H1 (cell line): Measurements from ENCODE around the gene APC2. TPM values are rescaled to one million over a fixed set of nuclear protein-coding genes. Genes with fewer than 3 reads are reported as not detected.

Experiments used
- CTCF ChIA-PET: fragments of 300-600 bp; sonication (Branson Sonifier 250); formaldehyde crosslinking; loops from one replicate; lab custom pipeline; 2021; ENCODE audit not compliant: partially characterized antibody; lab: Charles Lee
- POLR2A ChIA-PET: fragments of 300-600 bp; sonication (Branson Sonifier 250); formaldehyde crosslinking; loops from one replicate; lab custom pipeline; 2021; ENCODE audit warnings: inconsistent platforms; ENCODE audit not compliant: partially characterized antibody; lab: Charles Lee
- DNase-seq, 2 experiments: peaks; one replicate each; pipeline versions ENCODE4 v3.0.0 to v3.0.0-alpha.2; 2010 to 2022; ENCODE audit warnings: low spot score in 2 of 2, low read depth in 1 of 2, mixed read lengths in 1 of 2
- FAIRE-seq: peaks from 2 replicates; lab custom pipeline; 2011; peaks lifted over from hg19 to GRCh38; lab: Jason Lieb, UNC
- H2AFZ ChIP-seq: 2 replicates; pipeline ENCODE4 v1.8.1; 2012; ENCODE audit warnings: low read length, inconsistent platforms
- H2AK5ac ChIP-seq: 2 replicates; pipeline ENCODE4 v1.6.1; 2013; ENCODE audit warnings: low read depth, low read length
- H2BK120ac ChIP-seq: replicated peaks from 2 replicates; pipeline ENCODE3; 2013; ENCODE audit warnings: low read depth, low read length, inconsistent platforms
- H2BK12ac ChIP-seq: 2 replicates; pipeline ENCODE4 v1.6.1; 2013; ENCODE audit warnings: low read depth, low read length
- H2BK15ac ChIP-seq: 2 replicates; pipeline ENCODE4 v1.6.1; 2013; ENCODE audit warnings: low read length
- H2BK20ac ChIP-seq: 2 replicates; pipeline ENCODE4 v1.6.1; 2013; ENCODE audit warnings: low read length
- H2BK5ac ChIP-seq: 2 replicates; pipeline ENCODE4 v1.6.1; 2013; ENCODE audit warnings: low read depth, low read length
- H3K14ac ChIP-seq: 2 replicates; pipeline ENCODE4 v1.6.1; 2013; ENCODE audit warnings: inconsistent platforms; ENCODE audit not compliant: insufficient read length
- H3K18ac ChIP-seq: 2 replicates; pipeline ENCODE4 v1.6.1; 2013; ENCODE audit warnings: low read length; ENCODE audit errors: extremely low read depth
- H3K23ac ChIP-seq: 2 replicates; pipeline ENCODE4 v1.6.1; 2013; ENCODE audit warnings: inconsistent platforms; ENCODE audit not compliant: insufficient read length
- H3K23me2 ChIP-seq: 2 replicates; pipeline ENCODE4 v1.6.1; 2013; ENCODE audit warnings: low read depth, low read length
- H3K27ac ChIP-seq: 2 replicates; pipeline ENCODE4 v1.6.1; 2011; ENCODE audit warnings: low read depth, low read length, inconsistent platforms
- H3K27me3 ChIP-seq, 4 experiments: replicated peaks in 1 of 4; 1 replicate in 1 of 4; 2 replicates in 3 of 4; pipeline versions ENCODE4 v1.6.1 to v1.8.1; 2011 to 2013; ENCODE audit warnings: low read length in 3 of 4, mild to moderate bottlenecking in 3 of 4, inconsistent platforms in 2 of 4, mixed read lengths in 2 of 4, moderate library complexity in 1 of 4; ENCODE audit not compliant: control insufficient read depth in 3 of 4, insufficient read depth in 3 of 4; ENCODE audit errors: extremely low read depth in 1 of 4
- H3K36me3 ChIP-seq, 4 experiments: 2 replicates each; pipeline versions ENCODE4 v1.6.1 to v1.8.1; 2011 to 2013; ENCODE audit warnings: mild to moderate bottlenecking in 4 of 4, low read length in 3 of 4, moderate library complexity in 2 of 4, control low read depth in 1 of 4, inconsistent platforms in 1 of 4; ENCODE audit not compliant: insufficient read depth in 4 of 4, control insufficient read depth in 2 of 4
- H3K4ac ChIP-seq: replicated peaks from 2 replicates; pipeline ENCODE3; 2013; ENCODE audit warnings: low read length, low read depth, mixed read lengths, inconsistent platforms; ENCODE audit not compliant: insufficient read length
- H3K4me1 ChIP-seq, 4 experiments: replicated peaks in 1 of 4; 1 replicate in 1 of 4; 2 replicates in 3 of 4; pipeline versions ENCODE4 v1.6.1 to v1.8.1; 2011 to 2013; ENCODE audit warnings: low read length in 3 of 4, inconsistent platforms in 2 of 4, mixed read lengths in 1 of 4; ENCODE audit not compliant: insufficient read depth in 4 of 4, control insufficient read depth in 3 of 4
- H3K4me2 ChIP-seq, 2 experiments: 2 replicates each; pipeline versions ENCODE4 v1.6.1 to v1.8.1; 2011 to 2013; ENCODE audit warnings: low read depth in 2 of 2, low read length in 2 of 2, control low read depth in 1 of 2, inconsistent platforms in 1 of 2, mild to moderate bottlenecking in 1 of 2; ENCODE audit not compliant: insufficient read depth in 1 of 2
- H3K4me3 ChIP-seq, 4 experiments: fragments of 200-600, 300-600 bp in 1 of 4; sonication (generic), shearing (Covaris generic), sonication (Bioruptor Twin) in 1 of 4; 2 replicates each; pipeline versions ENCODE4 v1.5.1 to v1.8.1; 2011 to 2016; ENCODE audit warnings: low read length in 4 of 4, low read depth in 3 of 4, control low read depth in 2 of 4, inconsistent platforms in 2 of 4, mild to moderate bottlenecking in 2 of 4, mixed read lengths in 1 of 4, moderate library complexity in 1 of 4; ENCODE audit not compliant: insufficient read depth in 2 of 4; ENCODE audit errors: extremely low read depth in 1 of 4
- H3K56ac ChIP-seq: replicated peaks from 2 replicates; pipeline ENCODE3; 2013; ENCODE audit warnings: low read depth, mild to moderate bottlenecking, mixed read lengths, low read length, inconsistent platforms; ENCODE audit not compliant: insufficient read length
- H3K79me1 ChIP-seq: 2 replicates; pipeline ENCODE4 v1.6.1; 2013; ENCODE audit warnings: low read depth, low read length, control low read depth
- H3K79me2 ChIP-seq, 2 experiments: 2 replicates each; pipeline versions ENCODE4 v1.6.1 to v1.8.1; 2012 to 2013; ENCODE audit warnings: low read length in 2 of 2, mild to moderate bottlenecking in 2 of 2, inconsistent platforms in 1 of 2; ENCODE audit not compliant: insufficient read depth in 2 of 2, control insufficient read depth in 1 of 2
- H3K9ac ChIP-seq, 4 experiments: replicated peaks in 1 of 4; 1 replicate in 1 of 4; 2 replicates in 3 of 4; pipeline versions ENCODE4 v1.6.1 to v1.8.1; 2011 to 2013; ENCODE audit warnings: low read depth in 3 of 4, low read length in 3 of 4, control low read depth in 2 of 4, mild to moderate bottlenecking in 2 of 4, moderate library complexity in 2 of 4, inconsistent platforms in 1 of 4; ENCODE audit errors: extremely low read depth in 1 of 4
- H3K9me3 ChIP-seq, 2 experiments: 2 replicates each; pipeline versions ENCODE4 v1.6.1 to v1.8.1; 2012 to 2013; ENCODE audit warnings: mild to moderate bottlenecking in 2 of 2, moderate library complexity in 2 of 2, control low read depth in 1 of 2, inconsistent platforms in 1 of 2, low read depth in 1 of 2, low read length in 1 of 2, mixed read lengths in 1 of 2; ENCODE audit not compliant: insufficient read depth in 2 of 2
- H4K20me1 ChIP-seq, 2 experiments: replicated peaks in 1 of 2; 2 replicates each; pipeline versions ENCODE3 to v1.8.1; 2011 to 2013; ENCODE audit warnings: inconsistent platforms in 2 of 2, low read length in 2 of 2, mild to moderate bottlenecking in 1 of 2; ENCODE audit not compliant: insufficient read depth in 2 of 2, control insufficient read depth in 1 of 2
- H4K5ac ChIP-seq: 2 replicates; pipeline ENCODE4 v1.6.1; 2013; ENCODE audit warnings: low read length, low read depth, mixed read lengths, inconsistent platforms; ENCODE audit not compliant: insufficient read length
- H4K8ac ChIP-seq: 2 replicates; pipeline ENCODE4 v1.8.0; 2013; ENCODE audit warnings: mild to moderate bottlenecking, moderate library complexity, low read length, inconsistent platforms; ENCODE audit not compliant: insufficient read depth; ENCODE audit errors: extremely low read depth
- H4K91ac ChIP-seq: replicated peaks from 2 replicates; pipeline ENCODE3; 2013; ENCODE audit warnings: low read length, mixed read lengths, inconsistent platforms; ENCODE audit not compliant: insufficient read length
- EGR1 ChIP-seq: IDR thresholded peaks from 2 replicates; pipeline ENCODE4 v1.6.1; 2011; ENCODE audit warnings: low read depth, low read length, borderline replicate concordance
- TEAD4 ChIP-seq: IDR thresholded peaks from 2 replicates; pipeline ENCODE4 v1.6.1; 2012; ENCODE audit warnings: low read depth, low read length, inconsistent platforms, mixed read lengths
- WGBS, 2 experiments: shearing (Covaris generic) in 1 of 2; methylation state at CpG; one replicate each; pipeline versions ENCODE4 v1.1.6 to v1.1.7; 2013 to 2015; ENCODE audit warnings: low lambda C conversion rate in 2 of 2, mixed read lengths in 2 of 2, inconsistent platforms in 1 of 2, low coverage in 1 of 2, missing lambda C conversion rate in 1 of 2; ENCODE audit not compliant: insufficient replicate concordance in 2 of 2, insufficient coverage in 1 of 2, insufficient read length in 1 of 2; ENCODE audit errors: extremely low coverage in 1 of 2, missing lambda C conversion rate in 1 of 2; 5-methylcytosine and 5-hydroxymethylcytosine counted together
- polyA plus RNA-seq, 7 experiments: library from polyadenylated mRNA; depleted of rRNA in 3 of 7; stranded (reverse) in 5 of 7; unstranded in 2 of 7; fragments of >200 nt in 5 of 7; fragments of 200-250 nt in 2 of 7; gene quantifications; 1 replicate in 5 of 7; 2 replicates in 1 of 7; 4 replicates in 1 of 7; pipeline versions ENCODE4 v1.2.1 to v1.2.3, GENCODE V29; 2011 to 2013; ENCODE audit warnings: missing spikeins in 2 of 7, mixed read lengths in 2 of 7
- total RNA-seq: library from RNA; stranded (reverse); fragmentation: NEBNext Ultra II Directional; extraction: Animal tissue kit (Norgen Biotek cat#: 25700); gene quantifications from 2 replicates; pipeline ENCODE4 v1.2.1, GENCODE V29; 2021
- TF ChIP-seq, protein P1 (sequence below), 3 experiments: IDR thresholded peaks; 1 replicate in 2 of 3; 2 replicates in 1 of 3; pipeline versions ENCODE4 v1.5.1 to v1.6.1; 2011; ENCODE audit warnings: low read length in 3 of 3, mild to moderate bottlenecking in 3 of 3, inconsistent platforms in 2 of 3, low read depth in 1 of 3, moderate library complexity in 1 of 3; ENCODE audit not compliant: insufficient read depth in 1 of 3; ENCODE audit errors: control extremely low read depth in 1 of 3

The APC2 gene
- total and polyA plus RNA-seq, 2 of the 8 experiments (the other 6 are each of a cell fraction or from before 2014, with no cell fraction given): 1.3 to 4.1 TPM

GRCh38 chr19:1422943-1423342 is 27.0 kb upstream of the APC2 start:
- Histone ChIP-seq H2BK20ac (no peak overlapping the region), H2BK15ac (no peak overlapping the region), H2AFZ (no peak overlapping the region), H2BK120ac (no peak overlapping the region), H3K4me3 (no peak overlapping the region), H3K36me3 (peaks cover 38 to 86% (median 70%) of the 10 kb centered on the region in 4 experiments), H2BK5ac (no peak overlapping the region), H4K20me1 (peaks cover 41 to 52% of the 10 kb centered on the region in 2 experiments), H2BK12ac (no peak overlapping the region), H3K27ac (no peak overlapping the region), H3K23me2 (no peaks in the 10 kb centered on the region), H3K27me3 (no peaks in the 10 kb centered on the region), H3K4ac (no peak overlapping the region), H4K8ac (peak overlapping the region; percentile 12; the same call in 1 of the 2 replicates), H3K4me1 (peaks cover 0 to 3% (median under 1%) of the 10 kb centered on the region in 4 experiments; a peak in 2 of 7 replicates), H3K79me2 (peaks cover 4 to 76% of the 10 kb centered on the region in 2 experiments), H2AK5ac (no peak overlapping the region), H3K4me2 (no peak overlapping the region), H3K9me3 (no peaks in the 10 kb centered on the region), H4K5ac (no peak overlapping the region), H3K79me1 (peaks cover 16% of the 10 kb centered on the region), H4K91ac (no peak overlapping the region)
- ChIA-PET POLR2A (interaction anchor here (0.7 to 2.6 kb wide), 10 partner anchors 10 to 154 kb away, joined by 3 to 12 read pairs (median 4); partner anchors contain the start of gene CIRBP), CTCF (interaction anchor here (0.9 kb wide), 1 partner anchor 14 kb away, joined by 3 read pairs; no protein-coding TSS in a partner anchor)
- WGBS, 2 experiments: 91% methylated on average over 24 of the region's 24 CpGs; no CpG with 5 or more reads in 1 of the 2 experiments
- DNase-seq (no peak), FAIRE-seq (no peak)
- peak; percentile 76 for TF ChIP-seq EGR1
- no peak for TF ChIP-seq TEAD4
- TF ChIP-seq, protein P1, sequence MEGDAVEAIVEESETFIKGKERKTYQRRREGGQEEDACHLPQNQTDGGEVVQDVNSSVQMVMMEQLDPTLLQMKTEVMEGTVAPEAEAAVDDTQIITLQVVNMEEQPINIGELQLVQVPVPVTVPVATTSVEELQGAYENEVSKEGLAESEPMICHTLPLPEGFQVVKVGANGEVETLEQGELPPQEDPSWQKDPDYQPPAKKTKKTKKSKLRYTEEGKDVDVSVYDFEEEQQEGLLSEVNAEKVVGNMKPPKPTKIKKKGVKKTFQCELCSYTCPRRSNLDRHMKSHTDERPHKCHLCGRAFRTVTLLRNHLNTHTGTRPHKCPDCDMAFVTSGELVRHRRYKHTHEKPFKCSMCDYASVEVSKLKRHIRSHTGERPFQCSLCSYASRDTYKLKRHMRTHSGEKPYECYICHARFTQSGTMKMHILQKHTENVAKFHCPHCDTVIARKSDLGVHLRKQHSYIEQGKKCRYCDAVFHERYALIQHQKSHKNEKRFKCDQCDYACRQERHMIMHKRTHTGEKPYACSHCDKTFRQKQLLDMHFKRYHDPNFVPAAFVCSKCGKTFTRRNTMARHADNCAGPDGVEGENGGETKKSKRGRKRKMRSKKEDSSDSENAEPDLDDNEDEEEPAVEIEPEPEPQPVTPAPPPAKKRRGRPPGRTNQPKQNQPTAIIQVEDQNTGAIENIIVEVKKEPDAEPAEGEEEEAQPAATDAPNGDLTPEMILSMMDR (IDR thresholded peaks at IDR 0.05; ENCODE audit: control extremely low read depth in 1 of 3, insufficient read depth in 1 of 3, low read depth in 1 of 3, low read length in 3 of 3): peak; percentile 9 to 49 (median 29); a peak in 3 of 4 replicates
- TF ChIP-seq, all 59 proteins: peak for 2
- H3K23ac ChIP-seq: no peak overlapping the region
- no peak overlapping the region; a peak in 1 of 7 replicates for H3K9ac ChIP-seq
- peak overlapping the region; percentile 34 for H3K56ac ChIP-seq
- no peak overlapping the region for H3K14ac ChIP-seq
- no peak overlapping the region for H3K18ac ChIP-seq
